ENCODE data around the gene ZC3H4. TPM values are rescaled to one million over a fixed set of nuclear protein-coding genes. Genes with fewer than 3 reads are reported as not detected.

ZC3H4 gene
- total RNA-seq, 4 donors from 2014 or later: 11.9 to 26.9 (median 17.5) TPM

- TF ChIP-seq CTCF (IDR thresholded peaks at IDR 0.05; ENCODE audit: low read depth): no peak
These were observed 91.9 kb downstream of the ZC3H4 start for GRCh38 chr19:47021536-47022139.

- no peak for TF ChIP-seq CTCF (IDR thresholded peaks at IDR 0.05; ENCODE audit: low read depth)
These were observed 92.5 kb downstream of the ZC3H4 start for GRCh38 chr19:47020992-47021496.

GRCh38 chr19:47020132-47020805, 93.3 kb downstream of the ZC3H4 start:
- TF ChIP-seq CTCF (IDR thresholded peaks at IDR 0.05; ENCODE audit: low read depth): no peak

- TF ChIP-seq CTCF (IDR thresholded peaks at IDR 0.05; ENCODE audit: low read depth): no peak
These were observed 94.0 kb downstream of the ZC3H4 start, which contains the start of gene NPAS1 for GRCh38 chr19:47019431-47020041. NPAS1 (plus strand) TSS chr19:47019837; CDS start chr19:47021048, 1,211 bp downstream.

- TF ChIP-seq CTCF (IDR thresholded peaks at IDR 0.05; ENCODE audit: low read depth): no peak
These were observed 94.7 kb downstream of the ZC3H4 start for GRCh38 chr19:47018923-47019322.

Other genes starting within 250 kb of the ZC3H4 start
- gene NPAS1, start 93.9 kb downstream of the ZC3H4 start, total RNA-seq: under 1 TPM in 1 of 4 donors, not detected in 3; 0.44 TPM
- gene TMEM160, start 65.2 kb downstream of the ZC3H4 start, total RNA-seq: 10 to 100 TPM; 25.2 to 42.7 (median 29.2) TPM
- 10 to 100 TPM; 43.9 to 56.7 (median 51.4) TPM for gene SAE1, start 17.1 kb upstream of the ZC3H4 start, total RNA-seq
- gene BBC3, start 117.4 kb upstream of the ZC3H4 start, total RNA-seq: 1 to 10 TPM in 3 of 4 donors, not detected in 1; 2.8 to 6.1 (median 4.0) TPM
- gene CCDC9, start 142.7 kb upstream of the ZC3H4 start, total RNA-seq: 10 to 100 TPM in 2 of 4 donors, 1 to 10 TPM in 2; 6.4 to 23.2 (median 11.4) TPM
- 1 to 10 TPM; 1.6 to 8.4 (median 5.8) TPM for gene INAFM1, start 161.1 kb upstream of the ZC3H4 start, total RNA-seq
- 10 to 100 TPM in 3 of 4 donors, 1 to 10 TPM in 1; 8.5 to 90.8 (median 22.0) TPM for gene C5AR1, start 196.1 kb upstream of the ZC3H4 start, total RNA-seq
- gene C5AR2, start 218.4 kb upstream of the ZC3H4 start, total RNA-seq: 10 to 100 TPM in 2 of 4 donors, 1 to 10 TPM in 2; 1.3 to 27.9 (median 8.4) TPM
- 1 to 10 TPM; 7.3 to 8.2 (median 8.1) TPM for gene DHX34, start 235.5 kb upstream of the ZC3H4 start, total RNA-seq

Measured in subcutaneous adipose tissue (tissue), 4 donors.